Measurements from ENCODE around the gene ALOX5. TPM values are rescaled to one million over a fixed set of nuclear protein-coding genes. Genes with fewer than 3 reads are reported as not detected.

Gene ALOX5
- total and polyA plus RNA-seq, 2 of the 4 experiments (the other 2 are of a cell fraction) = not detected

DNA sequence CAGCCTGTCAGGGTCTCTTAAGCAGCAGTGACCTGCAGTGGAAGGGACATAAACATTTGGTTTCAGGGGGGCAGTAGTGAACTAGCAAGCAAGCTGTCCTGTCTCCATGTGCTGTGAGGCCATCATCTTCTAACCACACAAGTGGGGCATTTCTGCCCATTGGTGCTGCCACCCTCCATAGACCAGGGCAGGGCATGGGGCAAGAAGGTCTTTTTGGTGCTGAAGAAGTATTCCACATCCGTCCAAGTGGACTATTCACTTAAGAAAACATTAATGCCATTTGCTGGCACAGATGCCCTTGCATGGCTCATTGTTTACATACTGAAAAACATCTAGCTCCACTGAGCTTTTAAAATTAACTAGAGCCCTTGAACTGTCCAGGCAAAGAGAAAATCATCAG is 35.8 kb downstream of the ALOX5 start:
- no peak overlapping the region for H3K4me3 ChIP-seq (ENCODE audit: insufficient read depth, low read depth, low read length)
- no peaks in the 10 kb centered on the region for H3K36me3 ChIP-seq (ENCODE audit: control insufficient read depth, insufficient read depth, low read length)
- POLR2A ChIA-PET (ENCODE audit: unreplicated experiment) = no interaction called here
- H3K9me1 ChIP-seq (ENCODE audit: insufficient read depth, low read length) = no peaks in the 10 kb centered on the region
- H4K20me1 ChIP-seq (ENCODE audit: insufficient read depth, low read length) = no peaks in the 10 kb centered on the region
- ATAC-seq (ENCODE audit: low read depth) (no peak), DNase-seq (no peak)
- H3K4ac ChIP-seq (ENCODE audit: low read depth, low read length) = no peak overlapping the region
- H3K27ac ChIP-seq (ENCODE audit: insufficient read depth, low read length) = no peak overlapping the region
- no peaks in the 10 kb centered on the region for H3K9me3 ChIP-seq (ENCODE audit: control insufficient read depth, insufficient read depth, low read length)
- in situ Hi-C loops (cut with MboI; ENCODE audit: low sequenced_read_pairs) = no loop called here
- H2AK9ac ChIP-seq (replicated peaks; ENCODE audit: low read depth, low read length, poor library complexity) = no peak overlapping the region
- dilution Hi-C loops (cut with HindIII; ENCODE audit: low sequenced_read_pairs, unreplicated experiment) = no loop called here
- H3K27me3 ChIP-seq (ENCODE audit: control insufficient read depth, insufficient read depth, low read length) = peaks cover 2% of the 10 kb centered on the region; the same call in 1 of the 2 replicates
- no peak overlapping the region for H4K91ac ChIP-seq (ENCODE audit: insufficient read depth, low read depth, low read length)
- no TSS peak for BruUV-seq (replicated peaks)
- no peak overlapping the region for H3K14ac ChIP-seq (replicated peaks; ENCODE audit: low read depth, low read length)
- H2BK5ac ChIP-seq (ENCODE audit: low read depth, low read length, poor library complexity, severe bottlenecking) = no peak overlapping the region
- H3K56ac ChIP-seq (ENCODE audit: extremely low read depth, insufficient read depth, low read length) = no peak overlapping the region
- TF ChIP-seq MXI1 (IDR thresholded peaks at IDR 0.05; ENCODE audit: borderline replicate concordance, low read depth, low read length) = no peak
- TF ChIP-seq CEBPB (IDR thresholded peaks at IDR 0.05; ENCODE audit: low read depth, low read length) = no peak
- no peak for TF ChIP-seq POLR2A (IDR thresholded peaks at IDR 0.05; ENCODE audit: low read depth, low read length)
- no peak for TF ChIP-seq RCOR1 (IDR thresholded peaks at IDR 0.05; ENCODE audit: insufficient replicate concordance, low read length)
- no peak for TF ChIP-seq USF2 (IDR thresholded peaks at IDR 0.05; ENCODE audit: low read depth, low read length)
- no peak overlapping the region for H2AFZ ChIP-seq (replicated peaks; ENCODE audit: low read length, poor library complexity)
- H2BK120ac ChIP-seq (ENCODE audit: low read depth, low read length) = no peak overlapping the region
- no CpG with 5 or more reads among the region's 1 CpG for WGBS, 2 experiments (ENCODE audit: extremely low coverage in 2 of 2, insufficient read length in 1 of 2)
- H3K4me2 ChIP-seq (ENCODE audit: low read depth, low read length) = no peak overlapping the region
- CTCF ChIA-PET = no interaction called here
- H3K23ac ChIP-seq (ENCODE audit: low read depth, low read length) = no peak overlapping the region
- no peak overlapping the region for H4K8ac ChIP-seq (ENCODE audit: low read depth in 2 of 2, low read length in 2 of 2)
- no peak overlapping the region for H3K18ac ChIP-seq (ENCODE audit: low read depth, low read length)
- intact Hi-C loops (cut with micrococcal nuclease) = no loop called here
- H2BK20ac ChIP-seq (ENCODE audit: low read depth, low read length) = no peak overlapping the region
- no peak overlapping the region for H2AK5ac ChIP-seq (ENCODE audit: low read depth, low read length)
- H3K9ac ChIP-seq (ENCODE audit: low read depth, low read length) = no peak overlapping the region
- no peak overlapping the region for H2BK15ac ChIP-seq (ENCODE audit: low read depth, low read length)
- no peaks in the 10 kb centered on the region for H3K79me1 ChIP-seq (ENCODE audit: low read depth in 1 of 2, low read length in 2 of 2)
- H3K4me1 ChIP-seq (ENCODE audit: control insufficient read depth, insufficient read depth, low read length) = no peaks in the 10 kb centered on the region
- no peak overlapping the region for H4K5ac ChIP-seq (ENCODE audit: low read depth, low read length)

Measured in IMR-90 (cell line).